GM21526 (cell line): ENCODE measurements around the gene RHOG.
A peak's percentile ranks its signal among the peaks of the same experiment; 100 is the strongest.

Source experiments
- ATAC-seq: cut with Tn5 transposase; IDR thresholded peaks from one replicate; pipeline ENCODE4 v1.9.1; 2021; ENCODE audit warnings: moderate library complexity; ENCODE audit not compliant: unreplicated experiment, low FRiP score

RHOG gene

DNA sequence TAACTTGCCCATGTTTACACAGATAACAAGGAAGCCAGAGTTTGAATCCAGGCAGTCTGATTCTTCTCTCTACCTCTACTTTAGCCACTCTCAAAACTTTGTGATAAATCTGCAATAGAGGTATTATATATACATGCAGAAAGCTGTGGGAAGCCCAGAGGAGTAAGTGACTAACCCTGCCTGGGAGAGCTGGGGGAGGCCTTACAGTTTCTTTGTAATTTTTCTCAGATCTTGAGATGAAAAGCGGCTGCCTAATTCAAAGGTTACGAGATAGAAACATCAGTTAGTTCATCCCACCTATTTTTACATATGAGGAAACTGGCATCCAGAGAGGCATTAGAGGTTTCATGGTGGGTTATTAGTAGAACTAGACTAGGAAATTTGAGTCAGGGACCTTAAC lies 19.6 kb upstream of the RHOG start:
- ATAC-seq: no peak

DNA sequence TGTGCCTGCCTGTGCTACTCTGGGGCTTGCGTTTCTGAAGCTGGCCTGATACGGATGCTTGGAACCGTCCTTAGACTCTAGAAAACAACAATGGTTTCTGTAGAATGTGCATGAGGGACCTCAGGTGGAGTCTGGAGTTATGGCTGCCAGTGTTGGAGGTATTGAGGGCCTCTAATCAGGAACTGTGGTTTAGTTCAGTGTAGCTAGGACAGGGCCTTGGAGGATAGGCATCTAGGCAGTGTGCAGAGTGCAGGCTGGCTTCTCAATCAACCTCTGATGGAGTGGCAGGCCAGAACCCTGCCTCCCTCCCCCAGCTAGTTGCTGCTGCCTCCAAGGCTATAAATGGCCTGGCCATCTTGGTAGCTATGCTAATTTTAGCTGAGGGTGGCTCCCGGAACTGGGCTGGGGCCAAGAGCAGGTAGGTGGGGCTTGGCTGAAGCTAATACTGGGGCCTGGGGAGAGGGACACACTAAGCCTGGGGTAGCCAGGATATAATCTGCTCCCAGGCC lies 18.7 kb upstream of the RHOG start:
- peak; percentile 40 for ATAC-seq

DNA sequence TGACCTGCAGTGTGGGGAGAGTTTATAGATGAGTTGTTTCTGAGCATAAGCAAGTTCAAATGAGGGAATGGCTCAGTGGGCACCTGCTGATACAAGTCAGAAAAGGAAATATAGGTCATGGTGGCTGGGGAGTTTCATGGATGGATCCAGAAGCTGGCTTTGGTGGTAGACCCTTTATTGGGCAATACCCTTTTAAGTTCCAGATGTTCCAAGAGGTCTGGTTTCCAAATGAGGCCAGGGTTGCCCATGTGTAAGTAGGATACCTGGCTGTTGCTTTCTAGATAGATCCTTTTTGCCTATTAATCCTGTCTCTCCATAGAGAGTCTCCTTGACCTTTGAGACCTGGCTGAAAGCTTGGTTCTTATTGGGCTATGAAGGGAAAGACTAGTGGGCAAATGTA lies 16.9 kb upstream of the RHOG start:
- ATAC-seq: no peak

DNA sequence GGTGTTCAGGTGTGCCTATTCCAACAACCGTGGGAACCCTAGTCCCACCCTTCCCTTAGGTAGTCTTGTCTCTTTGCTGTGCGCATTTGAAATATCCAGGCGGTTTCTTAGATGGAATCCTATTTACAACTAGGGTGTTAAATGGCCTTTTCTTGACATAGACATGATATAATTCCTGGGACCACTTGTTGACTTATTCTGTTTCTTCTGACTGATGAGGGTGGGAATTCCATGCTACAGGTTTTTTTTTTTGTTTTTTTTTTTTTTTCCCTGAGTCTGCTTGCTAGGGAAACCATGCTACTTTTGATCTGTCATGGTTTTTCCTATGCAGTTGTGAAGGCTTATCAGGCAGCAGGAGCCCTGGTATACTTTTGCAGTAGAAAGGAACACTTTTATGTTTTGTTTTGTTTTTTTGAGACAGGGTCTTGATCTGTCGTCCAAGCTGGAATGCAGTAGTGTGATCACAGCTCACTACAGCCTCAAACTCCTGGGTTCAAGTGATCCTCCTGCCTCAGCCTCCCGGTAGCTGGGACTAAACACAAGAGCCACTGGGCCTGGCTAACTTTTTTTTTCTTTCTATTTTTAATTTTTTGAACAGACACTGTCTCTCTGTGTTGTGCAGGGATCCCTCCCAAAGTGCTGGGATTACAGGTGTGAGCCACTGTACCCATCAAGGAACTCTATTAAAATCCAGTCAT lies 16.2 kb upstream of the RHOG start:
- no peak for ATAC-seq

DNA sequence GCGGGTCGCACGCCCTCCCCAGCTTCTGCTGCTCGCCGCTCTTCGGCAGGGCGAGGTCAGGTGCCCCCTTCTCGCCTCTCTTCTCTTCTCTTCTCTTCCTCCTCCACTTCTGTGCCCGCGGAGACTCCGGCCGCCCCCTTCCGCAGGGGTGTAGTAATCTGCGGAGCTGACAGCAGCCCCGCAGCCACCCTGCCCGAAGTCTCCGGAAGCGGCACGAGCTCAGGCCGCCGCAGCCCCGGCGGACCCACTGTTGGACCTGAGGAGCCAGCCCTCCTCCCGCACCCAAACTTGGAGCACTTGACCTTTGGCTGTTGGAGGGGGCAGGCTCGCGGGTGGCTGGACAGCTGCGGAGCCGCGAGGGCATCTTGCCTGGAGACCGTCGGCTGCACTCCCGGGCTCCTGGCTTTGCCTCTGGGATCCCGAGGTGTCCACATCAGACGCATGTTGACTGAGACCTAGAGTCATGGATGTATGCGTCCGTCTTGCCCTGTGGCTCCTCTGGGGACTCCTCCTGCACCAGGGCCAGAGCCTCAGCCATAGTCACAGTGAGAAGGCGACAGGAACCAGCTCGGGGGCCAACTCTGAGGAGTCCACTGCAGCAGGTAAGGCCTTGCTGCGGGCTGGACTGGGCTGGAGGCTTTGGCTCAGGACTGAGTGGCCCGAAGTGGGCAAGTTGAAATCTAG lies 15.2 kb upstream of the RHOG start:
- peak; percentile 17 for ATAC-seq

DNA sequence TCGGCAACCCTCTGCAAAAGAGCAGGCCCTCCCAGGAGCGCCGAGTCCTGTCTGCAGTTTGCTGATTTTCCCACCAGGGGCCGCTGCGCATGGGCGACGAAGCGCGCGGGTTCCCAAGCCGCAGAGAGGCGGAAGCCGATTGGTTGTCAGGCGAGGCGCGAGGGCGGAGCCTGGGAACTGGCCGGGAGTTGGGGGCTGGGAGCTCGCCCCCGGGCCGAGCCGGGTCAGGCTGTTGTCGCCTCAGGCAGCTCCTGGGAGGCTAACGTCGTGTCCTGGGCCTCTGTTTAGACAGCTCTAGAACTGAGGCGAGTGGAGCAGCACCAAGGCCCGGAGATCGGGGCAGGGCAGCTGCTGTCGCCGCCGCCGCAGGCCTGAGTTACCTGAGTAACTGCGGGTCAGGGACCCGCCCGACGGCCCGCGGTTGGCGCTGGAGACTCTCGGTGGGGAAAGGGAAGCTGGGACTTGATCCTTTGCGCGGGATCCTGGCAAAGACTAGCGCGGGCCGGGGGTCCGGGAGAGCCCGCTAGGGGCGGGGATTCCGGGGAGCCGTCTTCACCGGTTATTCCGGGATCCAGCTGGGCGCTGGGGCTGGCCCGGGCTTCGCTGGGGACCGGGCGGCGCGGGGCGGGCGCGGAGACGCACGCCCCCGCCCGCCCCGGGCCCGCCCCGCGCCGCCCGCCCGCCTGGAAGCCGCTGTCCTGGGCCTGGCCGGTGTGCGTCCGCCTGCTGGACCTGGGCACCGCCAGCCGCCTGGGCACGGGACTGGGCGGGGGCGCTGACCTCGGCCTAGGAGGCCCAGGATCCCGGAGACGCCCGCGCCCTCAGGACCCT lies 14.4 kb upstream of the RHOG start, which contains the start of gene STIM1:
TSS of gene STIM1 (plus strand) at position 688 of the 831 bp plus-strand sequence. CDS start 607 bp downstream, outside the sequence.
- peak; percentile 56 for ATAC-seq

DNA sequence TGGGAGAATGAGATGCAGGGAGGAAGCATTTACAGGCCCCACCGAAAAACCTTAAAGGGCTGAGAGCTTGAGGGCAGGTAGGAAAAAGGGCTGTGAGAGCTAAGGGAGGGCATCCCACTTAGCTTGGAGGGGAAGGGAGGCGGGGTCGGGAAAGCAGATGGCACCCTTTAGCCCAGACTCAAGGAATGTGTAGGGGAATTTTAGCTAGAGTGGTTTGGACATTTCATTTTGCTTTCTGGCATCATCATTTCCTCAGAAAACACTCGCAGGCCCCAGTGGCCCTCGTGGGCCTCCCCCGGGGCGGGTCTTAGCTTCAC lies 13.9 kb upstream of the RHOG start:
- no peak for ATAC-seq

DNA sequence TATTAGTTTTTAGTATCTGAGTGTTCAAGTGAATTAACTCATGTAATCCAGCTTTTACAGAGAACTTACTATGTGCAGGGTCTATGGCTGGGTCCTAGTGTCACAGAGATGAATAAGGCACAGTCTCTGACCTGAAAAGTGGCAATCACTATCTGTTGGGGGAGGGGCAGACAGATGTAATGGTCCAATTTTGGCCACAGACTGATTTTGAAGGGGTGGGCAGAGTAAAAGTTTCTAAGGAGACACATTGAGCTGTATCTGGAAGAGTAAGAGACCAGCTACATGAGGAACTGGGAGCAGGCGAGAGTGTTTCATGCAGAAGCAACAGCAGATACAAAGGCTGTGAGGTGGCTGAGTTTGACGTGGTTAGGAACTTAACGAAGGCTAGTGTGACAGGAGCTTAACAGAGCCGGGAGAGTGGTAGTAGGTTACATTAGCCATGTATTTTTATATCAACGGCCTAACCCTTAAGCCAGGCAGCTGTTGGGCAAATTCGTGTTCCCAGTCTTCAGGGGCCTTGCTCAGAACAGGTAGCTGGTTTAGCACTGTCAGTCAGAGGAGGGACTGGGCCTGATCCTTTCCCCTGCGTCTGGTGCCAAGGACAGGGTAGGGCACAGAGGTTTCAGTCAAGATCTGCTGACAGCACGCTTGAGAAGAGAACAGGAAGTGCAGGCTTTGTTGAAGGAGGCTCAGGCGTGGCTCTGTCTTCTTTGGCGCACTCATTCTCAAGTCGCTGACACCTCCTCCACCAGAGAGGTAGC lies 13.3 kb upstream of the RHOG start:
- ATAC-seq: peak; percentile 27

DNA sequence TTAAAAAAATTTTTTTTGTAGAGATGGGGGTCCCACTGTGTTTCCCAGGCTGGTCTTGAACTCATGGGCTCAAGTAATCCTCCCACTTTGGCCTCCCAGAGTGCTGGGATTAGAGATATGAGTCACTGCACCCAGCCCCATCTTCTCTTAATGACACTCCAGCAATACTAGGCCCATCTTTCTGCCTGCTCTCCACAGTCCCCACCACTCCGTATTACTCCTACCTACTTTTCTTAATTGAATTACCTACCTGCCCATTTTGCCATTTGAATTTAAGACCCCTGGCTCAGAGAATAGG lies 12.7 kb upstream of the RHOG start:
- ATAC-seq: no peak

DNA sequence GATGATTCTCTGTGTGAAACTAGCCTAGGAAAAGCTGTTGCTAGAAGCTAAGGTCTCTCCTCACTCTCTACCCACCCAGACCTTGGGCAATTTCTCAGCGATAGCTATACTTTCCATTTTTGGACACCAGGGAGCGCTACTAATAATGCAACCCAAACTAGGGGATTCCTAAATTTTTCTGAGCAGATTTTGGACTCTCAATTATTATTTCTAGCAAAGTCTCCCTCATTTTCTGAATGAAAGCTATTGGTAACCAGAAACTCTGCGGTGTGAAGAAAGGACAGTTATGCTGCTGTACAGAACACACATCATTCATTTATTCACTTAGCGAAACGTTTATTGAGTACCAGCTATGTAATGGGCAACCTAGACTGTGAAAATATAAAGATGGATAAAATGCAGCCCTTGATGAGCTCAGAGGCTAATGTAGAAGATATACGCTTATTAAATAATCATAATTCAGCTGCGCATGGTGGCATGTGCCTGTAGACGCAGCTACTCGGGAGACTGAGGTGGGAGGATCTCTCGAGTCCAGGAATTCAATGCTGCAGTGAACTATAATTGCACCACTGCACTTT lies 8.6 kb upstream of the RHOG start:
- ATAC-seq: no peak

DNA sequence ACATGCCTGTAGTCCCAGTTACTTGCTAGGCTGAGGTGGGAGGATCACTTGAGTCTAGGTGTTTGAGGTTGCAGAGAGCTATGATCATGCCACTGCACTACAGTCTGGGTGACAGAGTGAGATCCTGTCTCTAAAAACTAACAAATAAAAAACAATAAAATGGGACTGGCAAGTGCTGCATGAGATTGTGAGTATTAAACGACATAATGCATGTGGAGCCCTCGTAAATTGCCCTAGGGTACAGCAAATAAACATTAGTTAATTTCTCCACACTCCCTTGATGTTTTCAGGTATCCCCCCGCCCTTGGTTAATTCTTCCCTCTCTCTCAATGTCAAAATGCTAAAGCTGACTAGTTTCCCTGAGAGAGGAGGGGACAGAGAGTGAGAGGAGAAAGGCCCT lies 4.9 kb upstream of the RHOG start:
- ATAC-seq: no peak

DNA sequence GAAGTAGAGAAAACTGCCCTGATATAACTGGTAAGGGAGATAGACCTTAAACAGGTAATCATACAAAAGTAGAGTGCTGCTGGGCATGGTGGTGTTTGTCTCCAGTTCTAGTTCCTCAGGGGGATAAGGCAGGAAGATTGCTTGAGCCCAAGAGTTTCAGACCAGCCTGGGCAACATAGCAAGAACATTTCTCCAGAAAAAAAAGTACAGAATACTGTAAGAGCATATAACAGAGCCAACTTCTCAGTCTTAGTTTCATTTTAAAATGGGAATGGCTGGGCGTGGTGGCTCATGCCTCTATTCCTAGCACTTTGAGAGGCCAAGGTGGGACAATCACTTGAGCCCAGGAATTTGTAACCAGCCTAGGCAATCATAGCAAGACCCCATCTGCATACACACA lies 4.5 kb upstream of the RHOG start:
- no peak for ATAC-seq

DNA sequence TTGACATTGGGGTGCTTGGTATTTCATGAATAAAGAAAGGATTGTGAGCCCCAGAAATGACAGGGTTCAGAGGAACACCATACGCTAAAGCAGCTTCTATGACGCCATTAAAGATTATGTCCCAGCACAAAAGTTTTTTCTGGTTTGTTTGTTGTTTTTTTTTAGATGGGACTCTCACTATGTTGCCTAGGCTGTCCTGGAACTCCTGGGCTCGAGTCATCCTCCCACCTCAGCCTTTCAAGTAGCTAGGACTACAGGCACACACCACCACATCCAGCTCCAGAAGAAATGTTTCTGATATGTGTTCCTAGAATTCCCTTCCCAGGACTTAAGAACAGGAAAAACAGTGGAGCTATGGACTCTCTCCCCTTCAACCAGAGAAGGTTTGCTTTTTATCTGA lies 2.6 kb upstream of the RHOG start:
- no peak for ATAC-seq

DNA sequence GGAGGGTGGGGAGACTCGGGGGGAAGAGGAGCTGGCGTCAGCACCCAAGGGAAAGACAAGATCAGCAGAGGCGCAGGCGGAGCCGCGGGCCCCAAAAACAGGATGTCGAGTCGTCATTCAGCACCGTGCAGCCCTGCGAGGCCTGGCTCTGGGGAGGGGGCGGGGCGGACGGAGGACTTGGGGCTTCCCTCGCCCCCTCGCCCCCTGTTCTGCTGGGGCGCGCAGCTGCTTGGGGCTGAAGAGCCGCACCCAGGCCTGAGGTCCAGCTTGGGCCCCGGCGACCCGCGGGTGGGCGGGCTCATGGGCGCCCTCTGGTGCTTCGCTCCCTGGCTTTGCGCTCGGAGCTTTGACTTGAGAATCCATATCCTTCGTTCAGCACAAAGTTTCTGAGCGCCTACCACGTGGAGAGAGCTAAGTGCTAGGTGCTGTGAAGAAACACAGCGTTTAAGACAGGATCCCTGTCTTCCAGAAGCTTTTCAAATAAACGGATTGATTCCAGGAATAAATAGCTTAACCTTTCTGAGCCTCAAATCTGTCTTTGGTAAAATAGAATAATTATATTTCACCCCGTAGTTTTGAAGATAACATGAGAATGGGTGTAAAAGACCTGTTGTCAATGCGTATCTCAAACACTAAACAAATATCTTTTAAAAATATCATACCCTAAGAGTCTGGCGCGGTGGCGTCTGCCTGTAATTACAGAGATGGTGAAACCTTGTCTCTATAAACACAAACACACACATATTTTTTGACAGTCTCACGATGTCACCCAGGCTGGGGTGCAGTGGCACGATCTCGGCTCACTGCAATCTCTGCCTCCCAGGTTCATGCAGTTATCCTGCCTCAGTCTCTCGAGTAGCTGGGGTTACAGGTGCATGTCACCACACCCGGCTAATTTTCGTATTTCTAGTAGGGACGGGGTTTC lies 929 bp upstream of the RHOG start:
- peak; percentile 53 for ATAC-seq

DNA sequence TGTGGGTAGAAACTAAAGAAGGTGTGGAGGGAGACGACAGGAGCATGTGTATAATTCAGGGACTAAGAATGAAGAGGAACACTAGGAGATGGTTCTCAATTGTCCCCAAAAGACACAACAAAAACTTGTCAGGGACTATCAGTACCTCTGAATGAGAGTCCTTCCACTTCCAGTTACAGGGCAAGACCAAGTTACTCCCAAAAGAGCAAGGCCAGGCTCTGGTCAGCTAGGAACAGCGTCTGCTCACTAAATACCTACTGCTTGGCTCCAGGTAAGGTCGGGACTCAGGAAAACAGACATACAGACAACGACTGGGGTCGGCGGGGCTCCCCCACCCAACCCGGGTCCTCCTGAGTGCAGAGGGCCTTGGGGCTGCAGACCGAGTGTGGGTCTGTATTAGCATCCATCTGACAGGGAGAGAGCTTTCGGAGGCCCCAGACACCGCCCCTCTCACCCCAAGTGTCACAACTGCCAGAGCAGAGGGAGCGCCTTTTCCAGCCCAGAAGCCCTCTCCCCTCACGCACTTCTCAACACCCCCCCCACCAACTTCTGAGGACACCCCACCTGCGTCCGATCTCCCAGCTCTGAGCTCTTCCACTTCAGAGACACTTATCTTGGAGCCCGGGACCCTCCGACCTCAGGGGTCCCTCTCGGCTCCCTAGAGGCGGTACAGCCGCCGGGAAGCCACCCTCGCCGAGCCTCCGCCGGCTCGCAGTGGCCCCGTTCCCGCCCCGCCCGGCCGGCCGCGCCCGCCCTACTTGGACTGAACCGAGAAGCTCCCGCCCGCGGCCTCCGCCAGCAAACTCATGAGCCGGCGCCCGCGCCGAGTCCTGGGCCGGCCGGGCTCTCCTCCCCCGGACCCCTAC lies 522 bp downstream of the RHOG start:
- ATAC-seq: no peak

DNA sequence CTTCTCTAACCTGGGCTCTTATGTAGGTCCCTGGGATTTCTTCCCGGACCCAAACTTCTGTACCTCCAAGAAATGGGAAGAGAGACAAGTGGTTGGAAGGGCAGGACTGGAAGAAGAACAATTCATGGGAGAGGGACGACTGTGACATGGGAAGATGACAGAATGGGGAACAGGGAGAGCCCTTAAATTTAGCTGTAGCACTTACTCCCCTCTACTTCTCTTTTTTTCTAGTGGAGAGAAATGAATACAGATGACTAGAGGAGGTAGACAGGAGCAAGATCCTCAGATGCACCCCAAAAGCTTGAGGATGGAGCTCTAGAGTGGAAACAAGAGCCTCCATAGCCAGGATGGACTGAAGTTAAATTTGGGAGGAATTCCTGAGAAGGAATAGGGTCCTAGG lies 2.3 kb downstream of the RHOG start:
- no peak for ATAC-seq

DNA sequence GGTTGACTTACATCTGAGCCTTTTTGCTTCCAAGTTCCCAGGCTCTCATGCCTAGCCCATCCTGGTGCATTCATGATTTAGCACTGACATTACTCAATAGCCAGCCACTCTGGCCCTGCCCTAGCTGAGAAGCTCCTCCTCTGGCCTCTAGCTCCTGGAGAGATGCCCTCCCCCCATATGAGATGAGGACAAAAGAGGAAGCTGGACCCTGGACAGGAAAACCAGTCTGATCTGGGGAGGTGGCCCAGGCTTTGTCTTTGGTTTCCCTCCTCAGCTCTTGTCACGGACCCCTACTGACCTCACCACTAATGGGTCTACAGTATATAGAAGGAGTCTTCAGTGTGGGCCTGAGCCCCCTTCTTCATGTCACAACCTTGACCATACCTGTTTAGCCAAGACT lies 3.0 kb downstream of the RHOG start:
- no peak for ATAC-seq

DNA sequence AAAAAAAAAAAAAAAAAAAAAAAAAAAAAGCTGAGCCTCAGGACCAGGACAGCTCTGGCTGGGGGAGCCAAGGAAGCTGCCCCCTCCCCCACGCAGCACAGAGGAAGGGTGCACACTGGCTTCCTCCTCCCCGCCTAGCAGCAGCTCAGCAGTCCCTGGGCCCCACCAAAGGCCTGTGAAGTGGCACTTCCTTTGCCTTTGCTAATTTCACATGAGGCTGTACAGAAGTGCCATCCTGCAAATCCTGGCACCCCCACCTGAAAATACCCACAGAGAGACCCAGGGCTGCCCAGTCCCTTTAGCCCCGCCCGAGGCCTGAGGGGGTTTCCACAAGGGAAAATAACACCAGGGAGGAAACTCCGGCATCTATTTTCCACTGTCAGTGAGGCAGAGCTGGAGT lies 3.9 kb downstream of the RHOG start:
- no peak for ATAC-seq

DNA sequence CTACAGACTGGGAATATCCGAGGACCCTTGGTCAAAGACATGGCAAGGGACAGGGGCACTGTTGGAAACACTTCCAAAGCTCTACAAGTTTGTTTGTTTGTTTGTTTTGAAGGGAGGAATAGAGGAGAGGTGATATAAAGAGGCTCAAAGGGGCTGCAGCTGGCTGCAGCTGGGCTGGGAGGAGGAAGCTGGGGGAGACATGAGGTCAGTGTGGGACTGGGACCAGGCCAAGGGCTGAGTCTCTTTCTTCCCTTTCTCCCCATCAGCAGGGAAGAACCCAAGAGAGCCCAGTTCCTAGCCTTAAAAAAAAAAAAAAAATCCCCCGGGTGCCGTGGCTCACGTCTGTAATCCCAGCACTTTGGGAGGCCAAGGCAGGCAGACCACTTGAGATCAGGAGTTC lies 5.0 kb downstream of the RHOG start:
- ATAC-seq: no peak
